ENCODE results near the gene CLEC4G.

CLEC4G gene

DNA sequence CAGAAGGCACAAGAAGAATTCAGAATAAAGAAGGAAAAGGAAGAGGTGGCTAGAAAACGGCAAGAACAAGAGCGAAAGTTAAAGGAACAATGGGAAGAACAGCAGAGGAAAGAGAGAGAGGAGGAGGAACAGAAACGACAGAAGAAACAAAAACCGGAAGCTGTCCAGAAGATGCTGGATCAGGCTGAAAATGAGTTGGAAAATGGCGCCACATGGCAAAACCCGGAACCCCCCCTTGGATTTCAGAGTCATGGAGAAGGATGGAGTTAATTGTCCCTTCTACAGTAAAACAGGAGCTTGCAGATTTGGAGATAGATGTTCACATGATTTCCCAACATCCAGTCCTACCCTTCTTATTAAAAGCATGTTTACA is 8.8 kb upstream of the CLEC4G start:
- TF ChIP-seq, protein P1, sequence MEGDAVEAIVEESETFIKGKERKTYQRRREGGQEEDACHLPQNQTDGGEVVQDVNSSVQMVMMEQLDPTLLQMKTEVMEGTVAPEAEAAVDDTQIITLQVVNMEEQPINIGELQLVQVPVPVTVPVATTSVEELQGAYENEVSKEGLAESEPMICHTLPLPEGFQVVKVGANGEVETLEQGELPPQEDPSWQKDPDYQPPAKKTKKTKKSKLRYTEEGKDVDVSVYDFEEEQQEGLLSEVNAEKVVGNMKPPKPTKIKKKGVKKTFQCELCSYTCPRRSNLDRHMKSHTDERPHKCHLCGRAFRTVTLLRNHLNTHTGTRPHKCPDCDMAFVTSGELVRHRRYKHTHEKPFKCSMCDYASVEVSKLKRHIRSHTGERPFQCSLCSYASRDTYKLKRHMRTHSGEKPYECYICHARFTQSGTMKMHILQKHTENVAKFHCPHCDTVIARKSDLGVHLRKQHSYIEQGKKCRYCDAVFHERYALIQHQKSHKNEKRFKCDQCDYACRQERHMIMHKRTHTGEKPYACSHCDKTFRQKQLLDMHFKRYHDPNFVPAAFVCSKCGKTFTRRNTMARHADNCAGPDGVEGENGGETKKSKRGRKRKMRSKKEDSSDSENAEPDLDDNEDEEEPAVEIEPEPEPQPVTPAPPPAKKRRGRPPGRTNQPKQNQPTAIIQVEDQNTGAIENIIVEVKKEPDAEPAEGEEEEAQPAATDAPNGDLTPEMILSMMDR (conservative IDR thresholded peaks at IDR 0.05; ENCODE audit: low read depth, low read length) = no peak
- no peak for DNase-seq (ENCODE audit: low read depth)

DNA sequence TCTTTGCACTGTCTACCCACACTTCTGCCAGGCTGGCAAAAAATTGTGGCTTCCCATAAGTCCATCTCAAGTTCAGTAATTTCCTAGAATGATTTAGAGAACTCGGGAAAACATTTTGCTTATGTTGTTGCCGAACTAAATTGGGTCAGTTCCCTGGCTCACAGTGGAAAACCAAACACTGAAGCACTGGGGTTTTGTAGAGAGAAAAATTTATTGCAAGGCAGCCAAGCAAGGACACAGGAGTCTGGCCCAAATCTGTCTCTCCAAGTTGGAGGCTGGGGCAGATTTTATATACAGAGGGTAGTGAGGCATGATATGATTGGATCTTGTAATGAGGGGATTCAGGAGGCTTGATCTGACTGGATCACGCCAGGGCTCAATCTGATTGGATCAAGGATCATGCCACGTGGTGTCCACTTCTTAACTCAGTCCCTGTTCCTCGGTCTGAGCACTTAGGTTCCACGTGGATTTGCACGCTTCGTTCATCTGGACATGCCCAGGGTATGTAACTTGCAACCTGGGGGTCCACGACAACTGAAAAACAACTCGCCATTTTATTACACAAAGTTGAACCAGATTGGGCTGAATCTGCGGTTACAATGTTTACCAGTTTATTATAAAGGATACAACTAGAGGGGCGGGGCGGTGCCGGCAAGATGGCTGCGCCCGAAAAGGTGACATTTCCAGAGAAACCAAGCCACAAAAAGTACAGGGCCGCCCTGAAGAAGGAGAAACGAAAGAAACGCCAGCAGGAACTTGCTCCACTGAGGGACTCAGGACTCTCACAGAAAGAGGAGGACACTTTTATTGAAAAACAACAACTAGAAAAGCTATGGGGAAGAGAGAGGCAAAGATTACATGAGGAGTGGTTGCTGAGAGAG is 8.1 kb upstream of the CLEC4G start:
- no peak overlapping the region for H3K4me3 ChIP-seq (ENCODE audit: low read length)
- TF ChIP-seq, protein P1 (conservative IDR thresholded peaks at IDR 0.05; ENCODE audit: low read depth, low read length) = no peak

More for the DNA sequence above, 8.8 kb upstream of the CLEC4G start:
- H3K4me3 ChIP-seq (ENCODE audit: low read length) = no peak overlapping the region

DNA sequence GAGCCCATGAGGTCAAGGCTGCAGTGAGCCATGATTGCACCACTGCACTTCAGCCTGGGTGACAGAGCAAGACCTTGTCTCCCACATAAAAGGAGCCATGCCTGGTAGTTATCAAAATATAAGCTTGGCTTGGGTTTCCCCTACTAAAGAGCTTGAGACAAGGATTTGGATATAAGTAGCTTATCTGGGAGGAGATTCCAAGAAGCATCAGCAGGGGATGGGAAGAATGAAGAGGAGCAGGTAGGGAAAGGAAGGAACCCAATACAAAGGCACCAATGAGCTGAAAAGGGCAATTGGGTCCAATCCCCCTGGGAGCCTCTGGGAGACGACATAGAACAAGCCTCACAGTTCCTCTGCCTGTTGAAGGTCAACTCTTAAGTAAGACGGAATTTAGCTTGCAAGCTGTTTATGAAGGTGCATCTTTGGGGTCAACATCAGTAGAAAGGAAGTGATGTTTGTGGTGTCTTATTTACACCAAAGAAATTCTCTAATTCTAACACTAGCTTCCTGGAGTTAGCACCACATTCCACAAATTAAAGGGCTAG is 7.4 kb upstream of the CLEC4G start:
- DNase-seq (ENCODE audit: low read depth) = no peak
- TF ChIP-seq, protein P1 (conservative IDR thresholded peaks at IDR 0.05; ENCODE audit: low read depth, low read length) = no peak
- H3K4me3 ChIP-seq (ENCODE audit: low read length) = no peak overlapping the region

More for the DNA sequence above, 8.1 kb upstream of the CLEC4G start:
- DNase-seq (ENCODE audit: low read depth) = no peak

DNA sequence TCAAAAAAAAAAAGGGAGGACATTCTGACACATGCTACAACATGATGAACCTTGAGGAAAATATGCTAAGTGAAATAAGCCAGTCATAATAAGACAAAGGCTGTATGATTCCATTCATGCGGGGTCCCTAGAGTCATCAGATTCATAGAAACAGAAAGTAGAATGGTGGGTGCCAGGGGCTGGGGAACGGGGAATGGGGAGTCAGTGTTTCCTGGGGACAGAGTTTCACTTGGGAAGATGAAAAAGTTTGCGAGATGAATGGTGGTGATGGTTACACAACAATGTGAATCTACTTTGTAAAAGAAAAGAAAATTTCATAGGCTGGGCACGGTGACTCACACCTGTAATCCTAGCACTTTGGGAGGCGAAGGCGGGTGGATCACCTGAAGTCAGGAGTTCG is 6.1 kb upstream of the CLEC4G start:
- TF ChIP-seq, protein P1 (conservative IDR thresholded peaks at IDR 0.05; ENCODE audit: low read depth, low read length) = no peak
- H3K4me3 ChIP-seq (ENCODE audit: low read length) = no peak overlapping the region
- DNase-seq (ENCODE audit: low read depth) = no peak

DNA sequence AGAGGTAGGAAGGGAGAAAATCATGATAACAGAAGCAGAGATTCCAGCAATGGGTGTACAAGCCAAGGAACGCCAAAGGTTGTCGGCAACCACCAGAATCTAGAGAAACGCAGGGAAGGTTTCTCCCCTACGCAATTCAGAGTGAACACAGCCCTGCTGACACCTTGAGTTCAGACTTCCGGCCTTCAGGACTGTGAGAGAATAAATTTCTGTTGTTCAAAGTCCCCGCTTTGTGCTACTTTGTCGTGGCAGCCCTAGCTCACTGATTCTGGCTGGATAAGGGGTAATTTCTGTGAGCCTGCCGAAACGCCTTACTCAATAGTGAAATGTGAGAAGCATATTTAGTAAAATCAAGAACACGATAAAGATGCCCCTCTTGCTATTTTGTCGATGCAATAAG is 5.3 kb upstream of the CLEC4G start:
- no peak overlapping the region for H3K4me3 ChIP-seq (ENCODE audit: low read length)
- no peak for DNase-seq (ENCODE audit: low read depth)
- TF ChIP-seq, protein P1 (conservative IDR thresholded peaks at IDR 0.05; ENCODE audit: low read depth, low read length) = no peak

DNA sequence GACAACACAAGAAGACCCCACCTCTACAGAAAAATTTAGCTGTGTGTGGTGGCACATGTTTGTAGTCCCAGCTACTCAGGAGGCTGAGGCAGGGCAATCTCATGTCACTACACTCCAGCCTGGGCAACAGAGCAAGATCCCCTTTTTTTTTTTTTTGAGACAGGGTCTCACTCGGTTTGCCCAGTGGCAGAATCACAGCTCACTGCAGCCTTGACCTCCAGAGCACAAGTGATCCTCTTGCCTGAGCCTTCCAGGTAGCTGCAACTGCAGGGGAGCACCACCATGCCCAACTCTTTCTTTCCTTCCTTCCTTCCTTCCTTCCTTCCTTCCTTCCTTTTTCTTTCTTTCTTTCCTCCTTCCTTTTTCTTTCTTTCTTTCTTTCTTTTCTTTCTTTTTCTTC is 4.2 kb upstream of the CLEC4G start:
- no peak overlapping the region for H3K4me3 ChIP-seq (ENCODE audit: low read length)
- no peak for DNase-seq (ENCODE audit: low read depth)

More for the DNA sequence above, 4.2 kb upstream of the CLEC4G start:
- TF ChIP-seq, protein P1 (conservative IDR thresholded peaks at IDR 0.05; ENCODE audit: low read depth, low read length) = no peak
